LNCaP clone FGC (cell line): ENCODE data around the gene POU6F2.

Experiments used
- DNase-seq: peaks from one replicate; pipeline ENCODE4 v3.0.0-alpha.2; 2011; ENCODE audit warnings: low read depth
- H3K4me3 ChIP-seq: 2 replicates; pipeline ENCODE4 v1.5.1; 2011; ENCODE audit warnings: mild to moderate bottlenecking, low read depth, low read length, control low read depth
- CTCF ChIP-seq: IDR thresholded peaks from 2 replicates; pipeline ENCODE4 v1.5.1; 2012; ENCODE audit warnings: mild to moderate bottlenecking; ENCODE audit not compliant: control insufficient read depth, insufficient read depth; ENCODE audit errors: extremely low read depth

Gene POU6F2

GRCh38 chr7:39339591-39339990 is 361.9 kb downstream of the POU6F2 start:
- H3K4me3 ChIP-seq, result no peak overlapping the region
- no peak for TF ChIP-seq CTCF
- no peak for DNase-seq

GRCh38 chr7:39341083-39341482 is 363.4 kb downstream of the POU6F2 start:
- no peak overlapping the region for H3K4me3 ChIP-seq
- DNase-seq, result no peak
- no peak for TF ChIP-seq CTCF

GRCh38 chr7:39342763-39343162 is 365.1 kb downstream of the POU6F2 start:
- TF ChIP-seq CTCF, result no peak
- DNase-seq, result no peak
- no peak overlapping the region for H3K4me3 ChIP-seq

- no peak overlapping the region for H3K4me3 ChIP-seq
- no peak for TF ChIP-seq CTCF
- no peak for DNase-seq
Measured at GRCh38 chr7:39349452-39350123, 371.9 kb downstream of the POU6F2 start.

DNA sequence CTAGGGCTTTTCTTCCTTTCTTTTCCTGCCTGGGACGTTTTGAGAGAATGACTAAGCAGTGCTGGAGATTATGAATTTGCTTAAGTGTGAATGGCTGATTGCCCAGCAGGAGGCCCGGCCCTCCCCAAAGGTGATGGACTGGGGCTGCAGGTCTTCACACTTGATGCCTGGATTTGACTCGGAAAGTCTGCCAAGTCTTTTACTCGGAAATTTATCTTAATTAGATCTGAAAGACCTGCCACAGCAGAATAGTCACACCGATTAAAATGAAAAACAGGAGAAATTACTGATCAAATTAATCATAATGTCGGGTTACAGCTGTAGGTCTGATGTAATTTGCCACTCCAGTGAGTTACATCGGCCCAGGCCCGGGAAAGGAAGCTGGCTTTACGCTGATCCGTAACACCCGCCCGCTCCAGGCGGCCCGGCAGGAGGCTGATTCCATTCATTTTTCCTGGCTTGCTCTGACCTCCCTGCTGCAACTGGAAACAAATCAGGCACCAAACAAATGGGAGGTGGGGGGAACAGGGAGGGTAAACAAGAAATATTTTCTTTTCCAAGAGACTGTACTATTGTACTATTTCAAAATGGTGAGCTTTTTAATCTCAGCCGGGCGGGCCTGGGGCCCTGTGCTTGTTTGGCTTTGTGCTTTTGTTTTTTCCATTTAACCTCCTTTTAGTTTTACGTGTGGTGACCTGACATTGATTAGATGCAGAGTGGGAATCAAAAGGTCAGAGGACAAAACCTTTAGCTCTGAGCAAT is 376.1 kb downstream of the POU6F2 start:
- TF ChIP-seq CTCF, result no peak

GRCh38 chr7:39355664-39356063 is 378.0 kb downstream of the POU6F2 start:
- no peak for TF ChIP-seq CTCF
- no peak for DNase-seq
- H3K4me3 ChIP-seq, result no peak overlapping the region

More for the DNA sequence above, 376.1 kb downstream of the POU6F2 start:
- H3K4me3 ChIP-seq, result no peak overlapping the region
- no peak for DNase-seq
